GM19395 (cell line): ENCODE data around the gene LELP1.
"Not testable (repeated sequence)": the region's sequence is repeated elsewhere in the genome, so short reads cannot be mapped to it uniquely, and the experiment has no call there.

Experiments used
- ATAC-seq: cut with Tn5 transposase; IDR thresholded peaks from one replicate; pipeline ENCODE4 v1.9.1; 2021; ENCODE audit warnings: mild to moderate bottlenecking, moderate library complexity; ENCODE audit not compliant: unreplicated experiment

The LELP1 gene

GRCh38 chr1:153228491-153228890 lies 25.3 kb downstream of the LELP1 start:
- no peak for ATAC-seq

DNA sequence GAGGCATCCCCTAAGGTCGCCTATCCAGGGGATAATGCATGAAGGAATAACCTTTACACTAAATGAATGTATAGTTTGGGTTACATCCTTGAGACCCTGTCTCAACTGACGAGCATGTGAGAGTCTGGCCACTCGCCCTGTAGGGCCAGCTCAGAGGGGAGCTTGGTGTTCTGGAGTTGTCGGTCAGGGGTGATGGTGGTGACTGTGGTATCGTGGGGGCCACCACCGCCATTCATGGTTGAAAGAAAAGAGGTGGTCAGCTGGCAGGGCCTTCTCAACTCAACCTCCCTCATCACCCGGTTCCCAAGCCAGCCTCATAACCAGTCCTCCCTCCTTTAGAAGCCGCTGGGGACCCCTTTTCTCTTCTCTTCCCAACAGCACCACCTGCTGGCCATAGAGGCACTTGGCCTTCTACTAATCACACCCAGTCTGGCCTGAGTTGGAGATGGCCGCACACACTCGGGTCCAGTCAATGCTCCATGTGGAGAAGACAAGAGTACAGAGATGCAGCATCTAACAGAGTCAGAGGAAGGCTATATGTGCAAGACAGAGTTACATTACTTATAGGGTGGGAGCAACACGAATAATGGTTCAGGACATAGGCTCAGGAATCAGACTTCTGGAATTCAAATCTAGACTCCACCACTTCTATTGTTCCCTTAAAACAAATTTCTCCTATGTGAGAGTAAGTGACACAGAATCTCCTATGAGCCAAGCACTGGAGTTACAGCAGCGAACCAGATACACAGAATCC lies 26.0 kb downstream of the LELP1 start:
- ATAC-seq = not testable (repeated sequence)

- ATAC-seq = no peak
Observed at GRCh38 chr1:153231363-153231762, 28.1 kb downstream of the LELP1 start.

DNA sequence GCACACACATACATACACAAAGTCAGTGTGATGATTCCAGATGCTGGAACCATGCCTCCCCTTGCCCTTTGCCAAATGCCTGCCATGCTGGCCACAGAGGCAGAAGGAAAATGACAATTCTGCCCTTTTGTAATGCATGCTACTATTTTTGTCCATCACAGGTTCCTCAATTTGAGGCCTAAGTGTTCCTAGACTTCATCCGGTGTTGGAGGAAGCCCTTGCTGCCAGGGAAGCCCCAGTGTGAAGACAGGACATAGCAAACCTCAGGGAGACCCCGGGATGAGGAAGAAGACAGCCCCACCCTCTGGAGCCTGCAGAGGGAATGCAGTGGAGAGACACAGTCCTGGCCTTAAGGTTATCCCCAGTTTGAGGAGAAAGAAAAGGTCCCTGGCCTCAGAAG lies 28.6 kb downstream of the LELP1 start:
- ATAC-seq = no peak

DNA sequence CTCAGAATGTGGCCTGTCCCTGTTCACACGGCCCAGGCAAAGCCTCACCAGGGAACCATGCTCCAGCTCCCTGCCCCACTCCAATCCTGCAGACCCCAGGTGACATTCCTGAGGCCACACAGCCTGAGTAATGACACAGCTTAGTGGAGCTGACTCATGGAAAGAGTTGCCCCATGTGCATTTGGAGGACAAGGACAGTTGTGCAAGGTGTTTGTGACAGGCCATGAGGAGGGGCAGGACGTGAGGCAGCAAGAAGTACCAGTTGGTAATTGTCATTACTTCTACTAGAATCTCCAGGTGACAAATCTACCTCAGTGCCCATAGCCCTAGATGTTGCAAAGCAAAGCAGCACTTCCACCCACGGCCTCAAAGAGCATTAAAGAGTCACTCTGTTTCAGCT lies 29.3 kb downstream of the LELP1 start:
- no peak for ATAC-seq

DNA sequence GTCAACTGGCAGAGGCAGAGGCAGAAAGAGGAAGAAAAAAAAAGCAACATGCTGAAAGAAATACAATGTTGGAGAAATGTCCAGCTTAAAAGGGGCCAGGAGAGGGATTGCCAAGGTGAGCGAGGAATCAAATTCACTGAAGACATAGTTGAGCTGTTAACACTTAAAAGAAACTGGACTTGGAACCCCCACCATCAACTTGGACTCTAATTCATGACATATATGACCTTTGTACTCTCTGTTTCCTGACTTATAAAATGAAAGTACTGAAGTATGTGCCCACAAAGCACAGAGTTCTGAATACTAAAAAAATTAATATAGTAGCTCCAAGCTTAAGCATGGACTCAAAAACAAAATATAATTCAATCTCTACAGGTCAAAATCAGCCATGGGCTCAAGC lies 30.2 kb downstream of the LELP1 start:
- ATAC-seq = no peak

DNA sequence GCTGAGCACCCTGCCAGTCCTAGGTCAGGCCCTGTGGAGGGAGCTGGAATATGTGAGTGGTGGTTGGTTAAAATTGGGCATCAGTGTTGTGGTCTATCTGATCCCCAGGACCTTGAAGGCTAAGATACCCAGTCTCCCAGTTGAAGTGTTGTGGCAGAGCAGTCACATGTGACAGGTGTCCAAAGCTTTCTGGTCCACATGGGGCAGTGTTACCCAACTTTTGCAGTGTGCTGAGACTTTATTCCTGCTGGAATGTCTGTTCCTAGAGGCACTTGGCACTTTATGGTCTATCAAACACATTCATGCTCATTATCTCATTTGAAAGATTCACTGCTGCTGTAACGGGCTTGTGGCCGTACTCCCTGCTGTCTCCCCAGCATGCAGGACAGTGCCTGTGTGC lies 35.3 kb downstream of the LELP1 start:
- ATAC-seq = no peak

DNA sequence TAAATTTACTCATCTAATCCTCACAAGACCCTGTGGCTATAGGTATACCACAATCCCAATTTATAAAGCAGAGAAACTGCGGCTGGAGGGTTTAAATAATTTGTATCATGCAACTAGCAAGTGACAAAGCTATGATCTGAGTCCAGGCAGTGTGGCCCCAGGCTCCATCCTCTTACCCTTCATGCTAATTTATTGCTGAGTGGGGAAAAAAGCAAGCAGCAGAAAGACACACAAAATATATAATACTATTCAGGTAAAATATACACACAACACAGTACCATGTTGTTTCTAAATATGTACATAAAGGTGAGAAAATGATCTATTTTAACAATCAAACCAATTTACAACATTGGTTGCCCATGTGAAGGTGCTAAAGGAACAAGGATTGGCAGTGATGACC lies 38.9 kb downstream of the LELP1 start:
- ATAC-seq = no peak

- no peak for ATAC-seq
Observed at GRCh38 chr1:153245466-153245865, 42.2 kb downstream of the LELP1 start.

- ATAC-seq = no peak
Observed at GRCh38 chr1:153246018-153246417, 42.8 kb downstream of the LELP1 start.

- ATAC-seq = no peak
Observed at GRCh38 chr1:153246825-153247224, 43.6 kb downstream of the LELP1 start.

DNA sequence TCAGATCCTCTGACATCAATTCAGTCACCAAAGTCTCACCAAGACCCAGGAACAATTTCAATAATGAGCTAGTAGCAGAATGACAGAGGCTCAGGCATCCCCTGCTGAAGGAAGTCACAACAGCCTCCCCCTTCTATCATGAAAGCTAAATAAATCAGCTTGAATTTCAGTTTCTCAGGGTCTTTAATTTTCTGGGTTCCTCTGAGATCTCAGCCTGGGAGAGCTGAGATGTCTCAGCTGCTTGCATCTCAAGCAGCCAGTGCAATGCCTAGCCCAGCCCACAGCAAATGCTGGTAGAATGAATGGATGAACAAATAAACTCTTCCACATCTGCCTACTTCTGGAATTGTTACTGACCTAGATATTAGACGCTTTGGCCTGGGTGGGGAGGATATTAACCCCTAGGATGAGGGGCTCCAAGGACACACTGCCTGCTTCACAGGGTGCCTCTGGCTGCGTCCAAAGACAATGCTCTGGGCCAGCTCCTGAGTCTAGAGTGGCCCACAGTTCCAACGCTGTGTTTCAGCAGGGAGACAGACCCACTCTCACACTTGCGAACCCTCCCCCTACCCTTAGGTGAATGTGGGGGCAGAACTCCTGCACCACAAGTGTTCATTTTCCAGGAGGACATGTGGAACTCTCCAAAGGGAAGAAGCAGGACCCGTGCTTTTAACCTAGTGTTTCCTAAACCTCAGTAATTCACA lies 45.1 kb downstream of the LELP1 start:
- no peak for ATAC-seq

DNA sequence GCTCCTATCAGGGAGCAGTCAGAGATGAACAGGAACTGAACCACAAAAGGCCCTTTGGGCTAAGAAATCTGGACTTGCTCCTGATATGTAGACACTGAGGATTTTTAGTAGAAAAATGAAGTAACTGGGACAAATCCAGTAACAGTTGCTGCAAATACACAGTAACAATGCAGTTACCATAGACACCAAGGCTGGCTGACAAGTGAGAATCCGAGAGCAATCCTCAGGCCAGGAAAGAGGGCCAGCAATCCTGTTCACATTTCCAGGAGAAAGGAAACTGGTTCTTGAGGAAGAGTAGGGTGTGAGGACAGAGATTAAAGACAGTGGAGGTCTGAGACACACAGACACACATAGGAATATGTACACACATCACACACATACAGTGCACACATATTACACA lies 46.9 kb downstream of the LELP1 start:
- ATAC-seq = no peak

DNA sequence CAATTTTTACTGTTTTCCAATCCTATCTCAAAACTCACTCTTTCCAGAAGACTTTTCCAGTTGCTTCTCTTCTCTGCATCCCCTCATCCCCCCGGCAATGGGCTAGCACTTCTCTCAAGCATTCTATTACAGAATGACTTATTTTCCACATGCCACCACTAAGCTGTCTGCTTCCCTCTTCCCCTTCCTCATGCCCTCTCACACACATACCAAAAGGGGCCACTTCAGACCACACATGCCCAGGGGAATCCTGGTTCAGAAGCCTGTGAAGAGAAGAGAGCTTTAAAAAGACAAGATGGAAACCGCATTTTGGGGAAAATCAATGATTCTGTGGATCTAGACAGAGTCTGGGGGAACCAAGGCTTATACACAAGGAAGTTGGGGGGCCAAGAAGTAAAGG lies 47.9 kb downstream of the LELP1 start:
- no peak for ATAC-seq

DNA sequence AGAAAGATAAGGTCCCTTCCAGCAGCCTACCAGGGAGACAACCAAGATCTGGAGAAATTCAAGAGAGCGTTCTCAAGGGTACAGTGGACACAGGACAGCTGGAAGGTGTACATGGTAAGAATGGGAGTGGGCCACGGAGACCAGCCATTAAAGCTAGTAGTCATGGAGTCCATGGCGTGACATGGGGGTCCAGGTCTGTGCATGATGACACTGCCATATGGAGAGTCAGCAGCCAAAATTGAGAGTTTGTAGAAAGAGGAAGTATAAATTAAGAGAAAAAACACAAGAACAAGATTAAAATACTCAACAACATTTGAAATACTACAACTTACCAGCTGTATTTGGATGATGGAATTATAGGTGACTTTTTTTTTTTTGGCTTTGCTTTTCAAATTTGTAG lies 48.3 kb downstream of the LELP1 start:
- ATAC-seq = no peak

DNA sequence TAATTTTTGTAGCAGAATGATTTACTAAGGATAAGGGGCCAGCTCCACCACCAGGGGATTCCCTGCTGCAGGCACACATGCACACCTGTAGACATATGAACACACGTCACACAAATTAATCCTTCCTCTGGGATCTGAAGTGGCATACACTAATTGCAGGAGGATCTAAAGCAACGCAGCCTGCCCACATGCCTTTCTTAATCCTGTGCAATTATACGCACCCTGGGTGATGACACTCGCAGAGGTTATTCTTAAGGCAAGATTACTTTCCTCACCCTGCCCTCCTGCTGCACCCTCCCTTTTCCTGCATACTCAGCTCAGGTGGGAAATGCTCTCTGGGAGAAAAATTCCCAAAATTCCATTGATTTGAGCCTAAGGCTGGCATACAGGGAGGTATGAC lies 48.8 kb downstream of the LELP1 start:
- no peak for ATAC-seq

- no peak for ATAC-seq
Observed at GRCh38 chr1:153253076-153253475, 49.8 kb downstream of the LELP1 start.

- ATAC-seq = peak; percentile 62
Observed at GRCh38 chr1:153253693-153254092, 50.5 kb downstream of the LELP1 start.
